Stimulated activated naive CD8-positive, alpha-beta T cell treated with anti-CD3 and anti-CD28 coated beads, Interleukin-15, Interleukin-2, amounts not matched to agents 100 U/mL and 50 U/mL, for 24 hours (primary cell): Measurements from ENCODE around the gene ST8SIA2.

Source experiments
- ATAC-seq: fragments of 150-1000 bp; cut with Tn5 transposase; one replicate; pipeline ENCODE4 v1.10.0; 2021
- DNase-seq: peaks from one replicate; pipeline ENCODE4 v3.0.0; 2021

Gene ST8SIA2

DNA sequence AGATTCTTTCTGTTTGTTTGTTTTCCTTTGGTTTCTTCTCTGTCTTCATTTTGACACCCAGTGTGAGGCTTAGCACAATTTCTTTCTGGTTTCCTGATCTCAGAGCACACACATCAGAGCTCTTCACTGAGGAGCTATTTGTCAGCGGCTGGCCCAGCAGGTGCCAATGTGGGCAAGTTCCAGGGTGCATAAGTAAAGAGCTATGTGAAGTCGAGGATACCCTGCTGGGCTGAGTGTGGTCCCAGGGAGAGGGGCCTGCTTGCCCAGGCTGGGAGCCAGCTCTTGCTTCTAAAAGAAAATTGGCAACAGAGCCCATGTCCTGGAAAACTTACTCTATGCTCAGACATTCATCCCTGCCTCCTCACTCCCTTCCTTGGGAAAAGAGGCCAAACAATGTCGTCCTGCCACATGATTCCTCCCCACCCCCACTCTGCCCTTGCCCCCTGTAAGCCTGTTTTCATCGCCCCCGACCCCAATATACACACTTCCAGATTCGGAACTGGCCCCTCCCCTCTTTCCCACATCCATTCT is 101.2 kb downstream of the ST8SIA2 start:
- ATAC-seq (no peak), DNase-seq (no peak)

DNA sequence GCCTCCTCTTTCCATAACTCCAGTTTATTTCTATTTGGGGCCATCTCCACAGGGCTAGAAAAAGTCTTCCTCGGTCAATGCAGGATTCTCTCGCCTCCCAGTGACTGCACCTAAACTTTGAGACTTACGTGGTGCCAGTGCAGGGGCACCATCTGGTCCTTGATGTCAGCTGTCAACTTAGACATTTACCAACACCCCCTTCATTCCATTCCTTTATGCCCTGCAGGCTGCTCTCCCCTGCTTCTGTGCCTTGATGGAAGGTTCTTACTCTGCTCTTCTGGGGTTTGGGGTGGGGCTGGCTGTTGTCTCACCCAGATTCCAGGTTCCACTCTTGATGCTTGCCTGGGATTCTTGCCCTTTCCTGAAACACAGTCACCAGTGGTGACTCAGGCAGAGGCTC is 101.8 kb downstream of the ST8SIA2 start:
- DNase-seq = no peak
- no peak for ATAC-seq

GRCh38 chr15:92499731-92500530 is 106.2 kb downstream of the ST8SIA2 start:
- no peak for ATAC-seq
- DNase-seq = no peak

- ATAC-seq (no peak), DNase-seq (no peak)
These were observed 108.7 kb downstream of the ST8SIA2 start for GRCh38 chr15:92502336-92502735.

DNA sequence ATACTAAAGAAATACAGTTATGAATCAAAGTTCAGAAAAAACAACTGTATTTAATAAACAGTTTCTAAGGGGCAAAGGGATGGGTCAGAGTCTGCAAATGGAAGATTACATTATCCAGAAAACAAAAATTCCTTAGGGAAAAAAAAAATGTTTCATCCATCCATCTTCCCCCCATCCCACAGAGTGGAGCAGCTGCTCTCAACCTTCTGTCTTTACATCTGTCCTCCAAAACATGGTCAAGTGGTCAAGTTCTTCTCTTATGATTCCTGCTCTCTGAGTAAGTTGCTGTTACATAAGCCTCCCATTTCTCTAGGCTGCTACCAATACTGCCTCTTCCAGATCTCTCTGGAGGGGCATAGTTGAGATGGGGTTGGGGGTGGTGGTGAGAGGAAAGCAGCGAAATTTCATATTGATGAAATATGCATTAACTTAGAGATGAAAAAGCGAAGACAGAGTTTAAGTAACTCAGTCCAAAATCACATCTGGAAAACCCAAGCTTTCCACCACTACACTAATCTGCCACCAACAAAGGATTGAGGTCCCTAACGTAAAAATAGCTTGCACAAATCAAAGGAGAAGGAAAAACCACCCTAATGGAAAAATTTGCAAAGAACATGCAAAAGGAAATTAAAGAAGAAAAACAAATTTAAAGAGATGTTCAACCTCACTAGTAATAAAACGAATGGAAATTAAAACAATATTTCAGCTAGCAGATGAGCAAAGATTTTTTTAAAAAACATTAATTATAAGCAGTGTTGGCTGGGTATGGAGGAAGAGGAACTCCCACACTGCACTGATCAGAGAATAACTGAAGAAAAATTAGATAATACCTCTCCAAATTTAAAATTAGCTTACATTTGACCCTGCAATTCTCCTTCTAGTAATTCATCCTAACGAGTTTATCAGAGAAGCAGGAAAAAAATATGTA is 109.5 kb downstream of the ST8SIA2 start:
- ATAC-seq (no peak), DNase-seq (no peak)

GRCh38 chr15:92503889-92504288 is 110.2 kb downstream of the ST8SIA2 start:
- ATAC-seq (no peak), DNase-seq (no peak)

- ATAC-seq = no peak
These were observed 111.9 kb downstream of the ST8SIA2 start for GRCh38 chr15:92505611-92506010.

GRCh38 chr15:92506506-92506905 is 112.8 kb downstream of the ST8SIA2 start:
- DNase-seq (no peak), ATAC-seq (no peak)

More at GRCh38 chr15:92505611-92506010, 111.9 kb downstream of the ST8SIA2 start:
- no peak for DNase-seq

- DNase-seq (no peak), ATAC-seq (no peak)
These were observed 116.6 kb downstream of the ST8SIA2 start for GRCh38 chr15:92510163-92510882.
